Prostate gland (tissue), 2 donors: ENCODE results near the gene SYNGR4.

Source experiments
- CTCF ChIP-seq, 4 experiments: fragments of 200-600 bp in 2 of 4; fragments of 450-650 bp in 2 of 4; sonication (generic) in 2 of 4; IDR thresholded peaks; 1 replicate in 3 of 4; 2 replicates in 1 of 4; pipeline ENCODE4 v1.5.1; 2016 to 2019; ENCODE audit warnings: antibody characterized with exemption in 4 of 4, mild to moderate bottlenecking in 2 of 4, moderate library complexity in 2 of 4
- POLR2A ChIP-seq: fragments of 450-650 bp; IDR thresholded peaks from one replicate; pipeline ENCODE4 v1.6.1; 2016; ENCODE audit warnings: antibody characterized with exemption, mild to moderate bottlenecking
- POLR2AphosphoS5 ChIP-seq: sonication (generic); formaldehyde crosslinking; IDR thresholded peaks from one replicate; pipeline ENCODE4 v1.6.1; 2017; ENCODE audit warnings: antibody characterized with exemption

GRCh38 chr19:48386981-48387380 lies 22.8 kb downstream of the SYNGR4 start:
- TF ChIP-seq POLR2AphosphoS5 = no peak
- no peak for TF ChIP-seq POLR2A
- TF ChIP-seq CTCF (IDR thresholded peaks at IDR 0.05) = no peak
